Measurements from ENCODE around the gene OSGIN1.

The OSGIN1 gene

GRCh38 chr16:83981799-83982198 is 28.8 kb downstream of the OSGIN1 start:
- no peak overlapping the region for H3K4me2 ChIP-seq (ENCODE audit: insufficient read depth, low read length)
- H3K9me3 ChIP-seq (ENCODE audit: insufficient read depth, low read length, severe bottlenecking) = peaks cover 5% of the 10 kb centered on the region
- H3K4me3 ChIP-seq (ENCODE audit: low read depth in 1 of 2, low read length in 2 of 2) = no peak overlapping the region
- no peaks in the 10 kb centered on the region for H3K4me1 ChIP-seq (ENCODE audit: insufficient read depth, low read length)
- no peaks in the 10 kb centered on the region for H3K27me3 ChIP-seq (ENCODE audit: insufficient read depth, low read length, poor library complexity)
- TF ChIP-seq CTCF (IDR thresholded peaks at IDR 0.05; ENCODE audit: borderline replicate concordance, extremely low read depth, low read length, poor library complexity, severe bottlenecking) (no peak), EZH2 (IDR thresholded peaks at IDR 0.05; ENCODE audit: borderline replicate concordance, low read depth, low read length, severe bottlenecking) (no peak)
- no peaks in the 10 kb centered on the region for H3K79me2 ChIP-seq (ENCODE audit: insufficient read depth, low read length)
- H4K20me1 ChIP-seq (ENCODE audit: insufficient read depth, low read length) = no peaks in the 10 kb centered on the region
- ATAC-seq (ENCODE audit: insufficient read depth, low read depth) (no peak), DNase-seq (no peak)
- H3K36me3 ChIP-seq (ENCODE audit: insufficient read depth, low read length) = no peaks in the 10 kb centered on the region
- H3K27ac ChIP-seq (ENCODE audit: low read length) = no peak overlapping the region
- H3K9ac ChIP-seq (ENCODE audit: low read depth, low read length) = no peak overlapping the region
- no peak overlapping the region for H2AFZ ChIP-seq (ENCODE audit: low read depth, low read length)

GRCh38 chr16:83983491-83983890 is 30.5 kb downstream of the OSGIN1 start:
- Histone ChIP-seq H3K27ac (ENCODE audit: low read length) (no peak overlapping the region), H3K9me3 (ENCODE audit: insufficient read depth, low read length, severe bottlenecking) (peaks cover 5% of the 10 kb centered on the region), H3K36me3 (ENCODE audit: insufficient read depth, low read length) (no peaks in the 10 kb centered on the region), H3K4me3 (ENCODE audit: low read depth in 1 of 2, low read length in 2 of 2) (no peak overlapping the region), H3K4me1 (ENCODE audit: insufficient read depth, low read length) (no peaks in the 10 kb centered on the region), H3K79me2 (ENCODE audit: insufficient read depth, low read length) (no peaks in the 10 kb centered on the region), H3K9ac (ENCODE audit: low read depth, low read length) (no peak overlapping the region), H3K4me2 (ENCODE audit: insufficient read depth, low read length) (no peak overlapping the region), H4K20me1 (ENCODE audit: insufficient read depth, low read length) (no peaks in the 10 kb centered on the region), H3K27me3 (ENCODE audit: insufficient read depth, low read length, poor library complexity) (peaks cover under 1% of the 10 kb centered on the region), H2AFZ (ENCODE audit: low read depth, low read length) (no peak overlapping the region)
- ATAC-seq (ENCODE audit: insufficient read depth, low read depth) = no peak
- DNase-seq = no peak
- TF ChIP-seq EZH2 (IDR thresholded peaks at IDR 0.05; ENCODE audit: borderline replicate concordance, low read depth, low read length, severe bottlenecking) (no peak), CTCF (IDR thresholded peaks at IDR 0.05; ENCODE audit: borderline replicate concordance, extremely low read depth, low read length, poor library complexity, severe bottlenecking) (no peak)

GRCh38 chr16:83989300-83989699 is 36.3 kb downstream of the OSGIN1 start:
- ATAC-seq (ENCODE audit: insufficient read depth, low read depth) (no peak), DNase-seq (no peak)
- no peaks in the 10 kb centered on the region for H3K9me3 ChIP-seq (ENCODE audit: insufficient read depth, low read length, severe bottlenecking)
- H3K9ac ChIP-seq (ENCODE audit: low read depth, low read length) = no peak overlapping the region
- no peaks in the 10 kb centered on the region for H4K20me1 ChIP-seq (ENCODE audit: insufficient read depth, low read length)
- H3K4me1 ChIP-seq (ENCODE audit: insufficient read depth, low read length) = no peaks in the 10 kb centered on the region
- H2AFZ ChIP-seq (ENCODE audit: low read depth, low read length) = no peak overlapping the region
- H3K4me2 ChIP-seq (ENCODE audit: insufficient read depth, low read length) = no peak overlapping the region
- peaks cover 15% of the 10 kb centered on the region for H3K27me3 ChIP-seq (ENCODE audit: insufficient read depth, low read length, poor library complexity)
- TF ChIP-seq EZH2 (IDR thresholded peaks at IDR 0.05; ENCODE audit: borderline replicate concordance, low read depth, low read length, severe bottlenecking) = no peak
- no peak for TF ChIP-seq CTCF (IDR thresholded peaks at IDR 0.05; ENCODE audit: borderline replicate concordance, extremely low read depth, low read length, poor library complexity, severe bottlenecking)
- no peak overlapping the region for H3K27ac ChIP-seq (ENCODE audit: low read length)
- no peaks in the 10 kb centered on the region for H3K79me2 ChIP-seq (ENCODE audit: insufficient read depth, low read length)
- H3K36me3 ChIP-seq (ENCODE audit: insufficient read depth, low read length) = no peaks in the 10 kb centered on the region
- H3K4me3 ChIP-seq (ENCODE audit: low read depth in 1 of 2, low read length in 2 of 2) = no peak overlapping the region

- no peaks in the 10 kb centered on the region for H3K4me1 ChIP-seq (ENCODE audit: insufficient read depth, low read length)
- H3K27ac ChIP-seq (ENCODE audit: low read length) = no peak overlapping the region
- H3K27me3 ChIP-seq (ENCODE audit: insufficient read depth, low read length, poor library complexity) = peaks cover 17% of the 10 kb centered on the region
- no peaks in the 10 kb centered on the region for H4K20me1 ChIP-seq (ENCODE audit: insufficient read depth, low read length)
- no peak overlapping the region for H3K4me3 ChIP-seq (ENCODE audit: low read depth in 1 of 2, low read length in 2 of 2)
- H3K9me3 ChIP-seq (ENCODE audit: insufficient read depth, low read length, severe bottlenecking) = no peaks in the 10 kb centered on the region
- ATAC-seq (ENCODE audit: insufficient read depth, low read depth) (no peak), DNase-seq (no peak)
- H3K79me2 ChIP-seq (ENCODE audit: insufficient read depth, low read length) = no peaks in the 10 kb centered on the region
- H3K36me3 ChIP-seq (ENCODE audit: insufficient read depth, low read length) = no peaks in the 10 kb centered on the region
- no peak overlapping the region for H2AFZ ChIP-seq (ENCODE audit: low read depth, low read length)
- H3K4me2 ChIP-seq (ENCODE audit: insufficient read depth, low read length) = no peak overlapping the region
- no peak overlapping the region for H3K9ac ChIP-seq (ENCODE audit: low read depth, low read length)
- TF ChIP-seq EZH2 (IDR thresholded peaks at IDR 0.05; ENCODE audit: borderline replicate concordance, low read depth, low read length, severe bottlenecking) = no peak
- no peak for TF ChIP-seq CTCF (IDR thresholded peaks at IDR 0.05; ENCODE audit: borderline replicate concordance, extremely low read depth, low read length, poor library complexity, severe bottlenecking)
Measured at GRCh38 chr16:83990492-83990891, 37.5 kb downstream of the OSGIN1 start.
